Peyer's patch (tissue), 4 donors: ENCODE data around the gene PTPRK.

Experiments used
- POLR2A ChIP-seq, 2 donors: fragments of 450-650 bp; IDR thresholded peaks; one replicate each; pipeline ENCODE4 v1.5.1; 2017; ENCODE audit warnings: antibody characterized with exemption in 2 of 2, mild to moderate bottlenecking in 2 of 2, moderate library complexity in 2 of 2
- TF ChIP-seq, protein P1 (sequence below), 6 experiments: fragments of 450-650 bp in 4 of 6; fragments of 200-600 bp in 2 of 6; sonication (generic) in 1 of 6; IDR thresholded peaks; one replicate each; pipeline ENCODE4 v1.5.1; 2017 to 2019; ENCODE audit warnings: antibody characterized with exemption in 6 of 6, mild to moderate bottlenecking in 3 of 6, moderate library complexity in 1 of 6

GRCh38 chr6:128509709-128510108, 10.7 kb downstream of the PTPRK start:
- TF ChIP-seq POLR2A (IDR thresholded peaks at IDR 0.05): no peak
- TF ChIP-seq, protein P1, sequence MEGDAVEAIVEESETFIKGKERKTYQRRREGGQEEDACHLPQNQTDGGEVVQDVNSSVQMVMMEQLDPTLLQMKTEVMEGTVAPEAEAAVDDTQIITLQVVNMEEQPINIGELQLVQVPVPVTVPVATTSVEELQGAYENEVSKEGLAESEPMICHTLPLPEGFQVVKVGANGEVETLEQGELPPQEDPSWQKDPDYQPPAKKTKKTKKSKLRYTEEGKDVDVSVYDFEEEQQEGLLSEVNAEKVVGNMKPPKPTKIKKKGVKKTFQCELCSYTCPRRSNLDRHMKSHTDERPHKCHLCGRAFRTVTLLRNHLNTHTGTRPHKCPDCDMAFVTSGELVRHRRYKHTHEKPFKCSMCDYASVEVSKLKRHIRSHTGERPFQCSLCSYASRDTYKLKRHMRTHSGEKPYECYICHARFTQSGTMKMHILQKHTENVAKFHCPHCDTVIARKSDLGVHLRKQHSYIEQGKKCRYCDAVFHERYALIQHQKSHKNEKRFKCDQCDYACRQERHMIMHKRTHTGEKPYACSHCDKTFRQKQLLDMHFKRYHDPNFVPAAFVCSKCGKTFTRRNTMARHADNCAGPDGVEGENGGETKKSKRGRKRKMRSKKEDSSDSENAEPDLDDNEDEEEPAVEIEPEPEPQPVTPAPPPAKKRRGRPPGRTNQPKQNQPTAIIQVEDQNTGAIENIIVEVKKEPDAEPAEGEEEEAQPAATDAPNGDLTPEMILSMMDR (IDR thresholded peaks at IDR 0.05): no peak
